ENCODE data around the gene SOX12. TPM values are rescaled to one million over a fixed set of nuclear protein-coding genes. Genes with fewer than 3 reads are reported as not detected.
"Not testable (repeated sequence)": the region's sequence is repeated elsewhere in the genome, so short reads cannot be mapped to it uniquely, and the experiment has no call there.

SOX12 gene
- total RNA-seq, 1 donor from 2014 or later = 7.7 TPM

GRCh38 chr20:376089-376488 is 50.7 kb downstream of the SOX12 start:
- intact Hi-C loops (cut with micrococcal nuclease) = no loop called here

GRCh38 chr20:376750-377149 is 51.4 kb downstream of the SOX12 start:
- intact Hi-C loops (cut with micrococcal nuclease) = no loop called here

GRCh38 chr20:377578-377977 is 52.2 kb downstream of the SOX12 start:
- intact Hi-C loops (cut with micrococcal nuclease) = not testable (repeated sequence)

DNA sequence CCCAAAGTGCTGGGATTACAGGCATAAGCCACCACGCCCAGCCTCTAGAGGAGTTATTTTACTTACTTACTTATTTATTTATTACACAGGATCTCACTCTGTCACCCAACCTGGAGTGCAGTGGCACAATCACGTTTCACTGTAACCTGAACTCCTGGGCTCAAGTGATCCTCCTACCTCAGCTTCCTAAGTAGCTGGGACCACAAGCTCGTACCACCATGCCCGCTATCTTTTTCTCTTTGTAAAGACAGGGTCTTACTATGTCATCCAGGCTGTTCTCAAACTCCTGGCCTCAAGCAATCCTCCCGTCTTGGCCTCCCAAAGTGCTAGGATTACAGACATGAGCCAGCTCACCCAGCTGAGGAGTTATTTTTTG is 53.6 kb downstream of the SOX12 start:
- intact Hi-C loops (cut with micrococcal nuclease) = no loop called here

Other genes with a start within 250 kb of the SOX12 start
- not detected in 2 replicates for gene DEFB125, start 237.9 kb upstream of the SOX12 start, total RNA-seq
- not detected in 2 replicates for gene DEFB126, start 183.0 kb upstream of the SOX12 start, total RNA-seq
- not detected in 2 replicates for gene DEFB127, start 168.1 kb upstream of the SOX12 start, total RNA-seq
- gene DEFB128, start 135.8 kb upstream of the SOX12 start, total RNA-seq = not detected in 2 replicates
- gene DEFB129, start 98.3 kb upstream of the SOX12 start, total RNA-seq = not detected in 2 replicates
- gene DEFB132, start 67.8 kb upstream of the SOX12 start, total RNA-seq = not detected in 2 replicates
- 6.8 and 6.9 TPM in 2 replicates for gene C20orf96, start 34.8 kb upstream of the SOX12 start, total RNA-seq
- gene ZCCHC3, start 28.0 kb upstream of the SOX12 start, total RNA-seq = 25.8 and 26.6 TPM in 2 replicates
- 4.0 and 5.2 TPM in 2 replicates for gene NRSN2, start 21.6 kb downstream of the SOX12 start, total RNA-seq
- gene TRIB3, start 55.2 kb downstream of the SOX12 start, total RNA-seq = 26.4 and 28.4 TPM in 2 replicates
- 116 and 118 TPM in 2 replicates for gene RBCK1, start 82.7 kb downstream of the SOX12 start, total RNA-seq
- gene TBC1D20, start 137.0 kb downstream of the SOX12 start, total RNA-seq = 32.2 and 32.5 TPM in 2 replicates
- gene CSNK2A1, start 218.2 kb downstream of the SOX12 start, total RNA-seq = 127 and 128 TPM in 2 replicates

Data from T-helper 2 cell treated with Interferon-gamma antibody and Interleukin-4, amounts not matched to agents 100 ng/mL and 5 ng/mL, for 36 hours (primary cell).